H1 (cell line): Measurements from ENCODE around the gene ERI3. TPM values are rescaled to one million over a fixed set of nuclear protein-coding genes. Genes with fewer than 3 reads are reported as not detected.

Experiments used
- CTCF ChIA-PET: fragments of 300-600 bp; sonication (Branson Sonifier 250); formaldehyde crosslinking; loops from one replicate; lab custom pipeline; 2021; ENCODE audit not compliant: partially characterized antibody; lab: Charles Lee
- POLR2A ChIA-PET: fragments of 300-600 bp; sonication (Branson Sonifier 250); formaldehyde crosslinking; loops from one replicate; lab custom pipeline; 2021; ENCODE audit warnings: inconsistent platforms; ENCODE audit not compliant: partially characterized antibody; lab: Charles Lee
- DNase-seq, 2 experiments: peaks; one replicate each; pipeline versions ENCODE4 v3.0.0 to v3.0.0-alpha.2; 2010 to 2022; ENCODE audit warnings: low spot score in 2 of 2, low read depth in 1 of 2, mixed read lengths in 1 of 2
- FAIRE-seq: peaks from 2 replicates; lab custom pipeline; 2011; peaks lifted over from hg19 to GRCh38; lab: Jason Lieb, UNC
- H2AFZ ChIP-seq: 2 replicates; pipeline ENCODE4 v1.8.1; 2012; ENCODE audit warnings: low read length, inconsistent platforms
- H2AK5ac ChIP-seq: 2 replicates; pipeline ENCODE4 v1.6.1; 2013; ENCODE audit warnings: low read depth, low read length
- H2BK120ac ChIP-seq: replicated peaks from 2 replicates; pipeline ENCODE3; 2013; ENCODE audit warnings: low read depth, low read length, inconsistent platforms
- H2BK12ac ChIP-seq: 2 replicates; pipeline ENCODE4 v1.6.1; 2013; ENCODE audit warnings: low read depth, low read length
- H2BK15ac ChIP-seq: 2 replicates; pipeline ENCODE4 v1.6.1; 2013; ENCODE audit warnings: low read length
- H2BK20ac ChIP-seq: 2 replicates; pipeline ENCODE4 v1.6.1; 2013; ENCODE audit warnings: low read length
- H2BK5ac ChIP-seq: 2 replicates; pipeline ENCODE4 v1.6.1; 2013; ENCODE audit warnings: low read depth, low read length
- H3K14ac ChIP-seq: 2 replicates; pipeline ENCODE4 v1.6.1; 2013; ENCODE audit warnings: inconsistent platforms; ENCODE audit not compliant: insufficient read length
- H3K18ac ChIP-seq: 2 replicates; pipeline ENCODE4 v1.6.1; 2013; ENCODE audit warnings: low read length; ENCODE audit errors: extremely low read depth
- H3K23ac ChIP-seq: 2 replicates; pipeline ENCODE4 v1.6.1; 2013; ENCODE audit warnings: inconsistent platforms; ENCODE audit not compliant: insufficient read length
- H3K23me2 ChIP-seq: 2 replicates; pipeline ENCODE4 v1.6.1; 2013; ENCODE audit warnings: low read depth, low read length
- H3K27ac ChIP-seq: 2 replicates; pipeline ENCODE4 v1.6.1; 2011; ENCODE audit warnings: low read depth, low read length, inconsistent platforms
- H3K27me3 ChIP-seq, 4 experiments: replicated peaks in 1 of 4; 1 replicate in 1 of 4; 2 replicates in 3 of 4; pipeline versions ENCODE4 v1.6.1 to v1.8.1; 2011 to 2013; ENCODE audit warnings: low read length in 3 of 4, mild to moderate bottlenecking in 3 of 4, inconsistent platforms in 2 of 4, mixed read lengths in 2 of 4, moderate library complexity in 1 of 4; ENCODE audit not compliant: control insufficient read depth in 3 of 4, insufficient read depth in 3 of 4; ENCODE audit errors: extremely low read depth in 1 of 4
- H3K36me3 ChIP-seq, 4 experiments: 2 replicates each; pipeline versions ENCODE4 v1.6.1 to v1.8.1; 2011 to 2013; ENCODE audit warnings: mild to moderate bottlenecking in 4 of 4, low read length in 3 of 4, moderate library complexity in 2 of 4, control low read depth in 1 of 4, inconsistent platforms in 1 of 4; ENCODE audit not compliant: insufficient read depth in 4 of 4, control insufficient read depth in 2 of 4
- H3K4ac ChIP-seq: replicated peaks from 2 replicates; pipeline ENCODE3; 2013; ENCODE audit warnings: low read length, low read depth, mixed read lengths, inconsistent platforms; ENCODE audit not compliant: insufficient read length
- H3K4me1 ChIP-seq, 4 experiments: replicated peaks in 1 of 4; 1 replicate in 1 of 4; 2 replicates in 3 of 4; pipeline versions ENCODE4 v1.6.1 to v1.8.1; 2011 to 2013; ENCODE audit warnings: low read length in 3 of 4, inconsistent platforms in 2 of 4, mixed read lengths in 1 of 4; ENCODE audit not compliant: insufficient read depth in 4 of 4, control insufficient read depth in 3 of 4
- H3K4me2 ChIP-seq, 2 experiments: 2 replicates each; pipeline versions ENCODE4 v1.6.1 to v1.8.1; 2011 to 2013; ENCODE audit warnings: low read depth in 2 of 2, low read length in 2 of 2, control low read depth in 1 of 2, inconsistent platforms in 1 of 2, mild to moderate bottlenecking in 1 of 2; ENCODE audit not compliant: insufficient read depth in 1 of 2
- H3K4me3 ChIP-seq, 4 experiments: fragments of 200-600, 300-600 bp in 1 of 4; sonication (generic), shearing (Covaris generic), sonication (Bioruptor Twin) in 1 of 4; 2 replicates each; pipeline versions ENCODE4 v1.5.1 to v1.8.1; 2011 to 2016; ENCODE audit warnings: low read length in 4 of 4, low read depth in 3 of 4, control low read depth in 2 of 4, inconsistent platforms in 2 of 4, mild to moderate bottlenecking in 2 of 4, mixed read lengths in 1 of 4, moderate library complexity in 1 of 4; ENCODE audit not compliant: insufficient read depth in 2 of 4; ENCODE audit errors: extremely low read depth in 1 of 4
- H3K56ac ChIP-seq: replicated peaks from 2 replicates; pipeline ENCODE3; 2013; ENCODE audit warnings: low read depth, mild to moderate bottlenecking, mixed read lengths, low read length, inconsistent platforms; ENCODE audit not compliant: insufficient read length
- H3K79me1 ChIP-seq: 2 replicates; pipeline ENCODE4 v1.6.1; 2013; ENCODE audit warnings: low read depth, low read length, control low read depth
- H3K79me2 ChIP-seq, 2 experiments: 2 replicates each; pipeline versions ENCODE4 v1.6.1 to v1.8.1; 2012 to 2013; ENCODE audit warnings: low read length in 2 of 2, mild to moderate bottlenecking in 2 of 2, inconsistent platforms in 1 of 2; ENCODE audit not compliant: insufficient read depth in 2 of 2, control insufficient read depth in 1 of 2
- H3K9ac ChIP-seq, 4 experiments: replicated peaks in 1 of 4; 1 replicate in 1 of 4; 2 replicates in 3 of 4; pipeline versions ENCODE4 v1.6.1 to v1.8.1; 2011 to 2013; ENCODE audit warnings: low read depth in 3 of 4, low read length in 3 of 4, control low read depth in 2 of 4, mild to moderate bottlenecking in 2 of 4, moderate library complexity in 2 of 4, inconsistent platforms in 1 of 4; ENCODE audit errors: extremely low read depth in 1 of 4
- H3K9me3 ChIP-seq, 2 experiments: 2 replicates each; pipeline versions ENCODE4 v1.6.1 to v1.8.1; 2012 to 2013; ENCODE audit warnings: mild to moderate bottlenecking in 2 of 2, moderate library complexity in 2 of 2, control low read depth in 1 of 2, inconsistent platforms in 1 of 2, low read depth in 1 of 2, low read length in 1 of 2, mixed read lengths in 1 of 2; ENCODE audit not compliant: insufficient read depth in 2 of 2
- H4K20me1 ChIP-seq, 2 experiments: replicated peaks in 1 of 2; 2 replicates each; pipeline versions ENCODE3 to v1.8.1; 2011 to 2013; ENCODE audit warnings: inconsistent platforms in 2 of 2, low read length in 2 of 2, mild to moderate bottlenecking in 1 of 2; ENCODE audit not compliant: insufficient read depth in 2 of 2, control insufficient read depth in 1 of 2
- H4K5ac ChIP-seq: 2 replicates; pipeline ENCODE4 v1.6.1; 2013; ENCODE audit warnings: low read length, low read depth, mixed read lengths, inconsistent platforms; ENCODE audit not compliant: insufficient read length
- H4K8ac ChIP-seq: 2 replicates; pipeline ENCODE4 v1.8.0; 2013; ENCODE audit warnings: mild to moderate bottlenecking, moderate library complexity, low read length, inconsistent platforms; ENCODE audit not compliant: insufficient read depth; ENCODE audit errors: extremely low read depth
- H4K91ac ChIP-seq: replicated peaks from 2 replicates; pipeline ENCODE3; 2013; ENCODE audit warnings: low read length, mixed read lengths, inconsistent platforms; ENCODE audit not compliant: insufficient read length
- ASH2L ChIP-seq: fragments of 200-600, 300-600 bp; sonication (generic); IDR thresholded peaks from one replicate; pipeline ENCODE4 v1.7.1; 2017; ENCODE audit warnings: low read length
- CHD2 ChIP-seq: IDR thresholded peaks from 2 replicates; pipeline ENCODE4 v1.6.1; 2012; ENCODE audit warnings: low read length, improper control_type of control experiment
- E2F6 ChIP-seq: IDR thresholded peaks from 2 replicates; pipeline ENCODE4 v1.6.1; 2012; ENCODE audit warnings: inconsistent platforms
- EGR1 ChIP-seq: IDR thresholded peaks from 2 replicates; pipeline ENCODE4 v1.6.1; 2011; ENCODE audit warnings: low read depth, low read length, borderline replicate concordance
- FOSL1 ChIP-seq: IDR thresholded peaks from 2 replicates; pipeline ENCODE4 v1.6.1; 2011; ENCODE audit warnings: mild to moderate bottlenecking, low read depth, low read length, moderate library complexity; ENCODE audit not compliant: insufficient read depth
- MAX ChIP-seq: IDR thresholded peaks from 2 replicates; pipeline ENCODE4 v1.6.1; 2012; ENCODE audit warnings: inconsistent platforms
- NANOG ChIP-seq: IDR thresholded peaks from 2 replicates; pipeline ENCODE4 v1.6.1; 2011; ENCODE audit warnings: low read length, low read depth, mild to moderate bottlenecking, inconsistent platforms; ENCODE audit not compliant: insufficient read depth, poor library complexity, severe bottlenecking
- POLR2AphosphoS5 ChIP-seq: IDR thresholded peaks from 2 replicates; pipeline ENCODE4 v1.6.1; 2011; ENCODE audit warnings: low read depth, low read length
- RBBP5 ChIP-seq: IDR thresholded peaks from 2 replicates; pipeline ENCODE4 v1.7.1; 2012; ENCODE audit warnings: low read depth, mild to moderate bottlenecking, inconsistent platforms, low read length, moderate library complexity, borderline replicate concordance
- SIX5 ChIP-seq: IDR thresholded peaks from 2 replicates; pipeline ENCODE4 v1.6.1; 2011; ENCODE audit warnings: mild to moderate bottlenecking, low read depth, low read length
- SP1 ChIP-seq: IDR thresholded peaks from 2 replicates; pipeline ENCODE4 v1.6.1; 2011; ENCODE audit warnings: low read depth, low read length
- SUZ12 ChIP-seq: fragments of 200-600 bp; sonication (generic); IDR thresholded peaks from 2 replicates; pipeline ENCODE4 v1.6.1; 2012; ENCODE audit warnings: mild to moderate bottlenecking, inconsistent platforms, low read length, moderate library complexity, mixed read lengths
- TEAD4 ChIP-seq: IDR thresholded peaks from 2 replicates; pipeline ENCODE4 v1.6.1; 2012; ENCODE audit warnings: low read depth, low read length, inconsistent platforms, mixed read lengths
- WGBS, 2 experiments: shearing (Covaris generic) in 1 of 2; methylation state at CpG; one replicate each; pipeline versions ENCODE4 v1.1.6 to v1.1.7; 2013 to 2015; ENCODE audit warnings: low lambda C conversion rate in 2 of 2, mixed read lengths in 2 of 2, inconsistent platforms in 1 of 2, low coverage in 1 of 2, missing lambda C conversion rate in 1 of 2; ENCODE audit not compliant: insufficient replicate concordance in 2 of 2, insufficient coverage in 1 of 2, insufficient read length in 1 of 2; ENCODE audit errors: extremely low coverage in 1 of 2, missing lambda C conversion rate in 1 of 2; 5-methylcytosine and 5-hydroxymethylcytosine counted together
- polyA plus RNA-seq, 7 experiments: library from polyadenylated mRNA; depleted of rRNA in 3 of 7; stranded (reverse) in 5 of 7; unstranded in 2 of 7; fragments of >200 nt in 5 of 7; fragments of 200-250 nt in 2 of 7; gene quantifications; 1 replicate in 5 of 7; 2 replicates in 1 of 7; 4 replicates in 1 of 7; pipeline versions ENCODE4 v1.2.1 to v1.2.3, GENCODE V29; 2011 to 2013; ENCODE audit warnings: missing spikeins in 2 of 7, mixed read lengths in 2 of 7
- total RNA-seq: library from RNA; stranded (reverse); fragmentation: NEBNext Ultra II Directional; extraction: Animal tissue kit (Norgen Biotek cat#: 25700); gene quantifications from 2 replicates; pipeline ENCODE4 v1.2.1, GENCODE V29; 2021

The ERI3 gene
- total and polyA plus RNA-seq, 2 of the 8 experiments (the other 6 are each of a cell fraction or from before 2014, with no cell fraction given): 81.1 to 199 TPM

- CTCF ChIA-PET: interaction anchor here (0.6 to 12.0 kb wide), 7 partner anchors 15 to 277 kb away, joined by 4 to 112 read pairs (median 10); no protein-coding TSS in a partner anchor
Observed at GRCh38 chr1:44375547-44375946, 20.5 kb upstream of the ERI3 start.

More at GRCh38 chr1:44375547-44375946, 20.5 kb upstream of the ERI3 start:
- DNase-seq (no peak), FAIRE-seq (no peak)
- Histone ChIP-seq H3K36me3 (no peaks in the 10 kb centered on the region), H3K9me3 (no peaks in the 10 kb centered on the region), H4K8ac (no peak overlapping the region), H2BK15ac (no peak overlapping the region), H3K27ac (no peak overlapping the region), H3K4me1 (peaks cover 0 to 5% (median 2%) of the 10 kb centered on the region in 4 experiments; a peak in 4 of 7 replicates), H2BK5ac (no peak overlapping the region), H4K91ac (no peak overlapping the region), H3K4me3 (no peak overlapping the region), H3K18ac (no peak overlapping the region), H3K4ac (no peak overlapping the region), H4K5ac (no peak overlapping the region), H3K14ac (no peak overlapping the region), H3K9ac (no peak overlapping the region), H3K4me2 (no peak overlapping the region), H3K23ac (no peak overlapping the region), H2AK5ac (no peak overlapping the region), H2BK120ac (no peak overlapping the region), H3K79me2 (no peaks in the 10 kb centered on the region), H2BK12ac (no peak overlapping the region), H3K27me3 (no peaks in the 10 kb centered on the region), H2AFZ (no peak overlapping the region), H4K20me1 (no peaks in the 10 kb centered on the region)
- WGBS, 2 experiments: 91% methylated on average over 6 of the region's 6 CpGs; no CpG with 5 or more reads in 1 of the 2 experiments
- TF ChIP-seq ASH2L: no peak
- no peak for TF ChIP-seq MAX
- TF ChIP-seq SP1: no peak
- no peak for TF ChIP-seq RBBP5
- no peak for TF ChIP-seq TEAD4
- TF ChIP-seq CHD2: no peak
- no peak for TF ChIP-seq EGR1
- TF ChIP-seq E2F6: no peak
- TF ChIP-seq FOSL1: no peak
- no peak for TF ChIP-seq SUZ12
- no peak for TF ChIP-seq NANOG
- TF ChIP-seq SIX5: no peak
- no peak for TF ChIP-seq POLR2AphosphoS5
- TF ChIP-seq, all 59 proteins: peak for 0
- no peaks in the 10 kb centered on the region for H3K79me1 ChIP-seq
- H3K56ac ChIP-seq: no peak overlapping the region
- H3K23me2 ChIP-seq: no peaks in the 10 kb centered on the region
- no peak overlapping the region for H2BK20ac ChIP-seq
- POLR2A ChIA-PET: no interaction called here
